PC-3 (cell line): ENCODE results near the gene CNP.

ENCODE experiments used
- EZH2phosphoT487 ChIP-seq: fragments of 300-600 bp; sonication (generic); IDR thresholded peaks from 2 replicates; pipeline ENCODE4 v1.6.1; 2018; ENCODE audit warnings: mild to moderate bottlenecking, antibody characterized with exemption, low read length, borderline replicate concordance
- TF ChIP-seq, protein P1 (sequence below): fragments of 300-600 bp; sonication (generic); conservative IDR thresholded peaks from 2 replicates; pipeline ENCODE4 v1.5.1; 2017; ENCODE audit warnings: antibody characterized with exemption, low read depth, mild to moderate bottlenecking, low read length

DNA sequence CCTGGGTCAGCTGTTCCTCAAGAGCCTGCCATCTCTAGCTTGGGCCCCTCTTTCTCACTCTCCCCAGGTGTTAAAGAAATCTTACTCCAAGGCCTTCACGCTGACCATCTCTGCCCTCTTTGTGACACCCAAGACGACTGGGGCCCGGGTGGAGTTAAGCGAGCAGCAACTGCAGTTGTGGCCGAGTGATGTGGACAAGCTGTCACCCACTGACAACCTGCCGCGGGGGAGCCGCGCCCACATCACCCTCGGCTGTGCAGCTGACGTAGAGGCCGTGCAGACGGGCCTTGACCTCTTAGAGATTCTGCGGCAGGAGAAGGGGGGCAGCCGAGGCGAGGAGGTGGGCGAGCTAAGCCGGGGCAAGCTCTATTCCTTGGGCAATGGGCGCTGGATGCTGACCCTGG is 6.8 kb downstream of the CNP start:
- TF ChIP-seq EZH2phosphoT487, result no peak
- TF ChIP-seq, protein P1, sequence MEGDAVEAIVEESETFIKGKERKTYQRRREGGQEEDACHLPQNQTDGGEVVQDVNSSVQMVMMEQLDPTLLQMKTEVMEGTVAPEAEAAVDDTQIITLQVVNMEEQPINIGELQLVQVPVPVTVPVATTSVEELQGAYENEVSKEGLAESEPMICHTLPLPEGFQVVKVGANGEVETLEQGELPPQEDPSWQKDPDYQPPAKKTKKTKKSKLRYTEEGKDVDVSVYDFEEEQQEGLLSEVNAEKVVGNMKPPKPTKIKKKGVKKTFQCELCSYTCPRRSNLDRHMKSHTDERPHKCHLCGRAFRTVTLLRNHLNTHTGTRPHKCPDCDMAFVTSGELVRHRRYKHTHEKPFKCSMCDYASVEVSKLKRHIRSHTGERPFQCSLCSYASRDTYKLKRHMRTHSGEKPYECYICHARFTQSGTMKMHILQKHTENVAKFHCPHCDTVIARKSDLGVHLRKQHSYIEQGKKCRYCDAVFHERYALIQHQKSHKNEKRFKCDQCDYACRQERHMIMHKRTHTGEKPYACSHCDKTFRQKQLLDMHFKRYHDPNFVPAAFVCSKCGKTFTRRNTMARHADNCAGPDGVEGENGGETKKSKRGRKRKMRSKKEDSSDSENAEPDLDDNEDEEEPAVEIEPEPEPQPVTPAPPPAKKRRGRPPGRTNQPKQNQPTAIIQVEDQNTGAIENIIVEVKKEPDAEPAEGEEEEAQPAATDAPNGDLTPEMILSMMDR, result no peak
